ENCODE measurements around the gene CLMN. TPM values are rescaled to one million over a fixed set of nuclear protein-coding genes. Genes with fewer than 3 reads are reported as not detected.

Gene CLMN
- total and polyA plus RNA-seq, 5 donors from 2014 or later: 0.17 to 0.90 TPM; not detected in 3

DNA sequence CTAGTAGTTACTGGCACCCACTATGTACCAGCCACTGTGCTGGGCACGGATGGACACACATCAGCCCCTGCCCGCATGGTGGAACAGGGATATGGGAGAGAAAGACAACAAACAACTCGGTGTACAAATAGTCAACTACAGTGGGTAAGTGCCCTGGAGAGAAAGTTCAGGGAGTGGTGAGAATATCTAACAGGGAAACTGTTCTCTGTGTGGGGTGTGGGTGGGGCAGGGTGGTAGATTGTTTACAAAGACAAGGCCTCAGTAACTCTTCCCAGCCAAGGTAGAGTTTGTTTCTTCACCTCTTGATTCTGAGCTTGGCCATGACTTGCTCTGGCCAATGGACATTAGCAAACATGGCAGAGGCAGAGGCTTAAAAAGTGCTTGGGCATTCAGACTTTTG lies 12.9 kb upstream of the CLMN start:
- DNase-seq (no peak), ATAC-seq (ENCODE audit: low read depth in 2 of 2) (no peak)
- no peak overlapping the region for H3K27ac ChIP-seq (ENCODE audit: insufficient read depth, low read length, poor library complexity, severe bottlenecking)
- H3K4me1 ChIP-seq (ENCODE audit: control insufficient read depth, insufficient read depth, low read length, poor library complexity, severe bottlenecking): no peaks in the 10 kb centered on the region
- no peaks in the 10 kb centered on the region for H3K27me3 ChIP-seq (ENCODE audit: control insufficient read depth, insufficient read depth, low read length)
- no peaks in the 10 kb centered on the region for H3K9me3 ChIP-seq (ENCODE audit: control insufficient read depth in 2 of 2, low read length in 2 of 2)
- H3K36me3 ChIP-seq (ENCODE audit: control insufficient read depth, insufficient read depth, low read length): no peaks in the 10 kb centered on the region
- no peak overlapping the region for H3K27ac Mint-ChIP-seq
- no peak overlapping the region for H3K4me3 ChIP-seq (ENCODE audit: low read depth, low read length)
- H3K4me1 Mint-ChIP-seq: no peaks in the 10 kb centered on the region
- no peaks in the 10 kb centered on the region for H3K36me3 Mint-ChIP-seq
- no peak overlapping the region for H3K4me3 Mint-ChIP-seq
- H3K9me3 Mint-ChIP-seq: peaks cover 0 to 7% (median 0%) of the 10 kb centered on the region in 7 donors
- peaks cover 24% of the 10 kb centered on the region for H3K27me3 Mint-ChIP-seq

- H3K4me1 ChIP-seq (ENCODE audit: control insufficient read depth, insufficient read depth, low read length, poor library complexity, severe bottlenecking): no peaks in the 10 kb centered on the region
- H3K4me3 ChIP-seq (ENCODE audit: low read depth, low read length): no peak overlapping the region
- ATAC-seq (ENCODE audit: low read depth in 2 of 2) (no peak), DNase-seq (no peak)
- H3K36me3 ChIP-seq (ENCODE audit: control insufficient read depth, insufficient read depth, low read length): no peaks in the 10 kb centered on the region
- H3K4me3 Mint-ChIP-seq: no peak overlapping the region
- peaks cover 0 to 8% (median 0%) of the 10 kb centered on the region in 7 donors for H3K9me3 Mint-ChIP-seq
- no peaks in the 10 kb centered on the region for H3K4me1 Mint-ChIP-seq
- H3K36me3 Mint-ChIP-seq: no peaks in the 10 kb centered on the region
- H3K27me3 ChIP-seq (ENCODE audit: control insufficient read depth, insufficient read depth, low read length): no peaks in the 10 kb centered on the region
- no peak overlapping the region for H3K27ac ChIP-seq (ENCODE audit: insufficient read depth, low read length, poor library complexity, severe bottlenecking)
- H3K27me3 Mint-ChIP-seq: peaks cover 24% of the 10 kb centered on the region
- H3K27ac Mint-ChIP-seq: no peak overlapping the region
- no peaks in the 10 kb centered on the region for H3K9me3 ChIP-seq (ENCODE audit: control insufficient read depth in 2 of 2, low read length in 2 of 2)
Observed at GRCh38 chr14:95331708-95332408, 12.2 kb upstream of the CLMN start.

DNA sequence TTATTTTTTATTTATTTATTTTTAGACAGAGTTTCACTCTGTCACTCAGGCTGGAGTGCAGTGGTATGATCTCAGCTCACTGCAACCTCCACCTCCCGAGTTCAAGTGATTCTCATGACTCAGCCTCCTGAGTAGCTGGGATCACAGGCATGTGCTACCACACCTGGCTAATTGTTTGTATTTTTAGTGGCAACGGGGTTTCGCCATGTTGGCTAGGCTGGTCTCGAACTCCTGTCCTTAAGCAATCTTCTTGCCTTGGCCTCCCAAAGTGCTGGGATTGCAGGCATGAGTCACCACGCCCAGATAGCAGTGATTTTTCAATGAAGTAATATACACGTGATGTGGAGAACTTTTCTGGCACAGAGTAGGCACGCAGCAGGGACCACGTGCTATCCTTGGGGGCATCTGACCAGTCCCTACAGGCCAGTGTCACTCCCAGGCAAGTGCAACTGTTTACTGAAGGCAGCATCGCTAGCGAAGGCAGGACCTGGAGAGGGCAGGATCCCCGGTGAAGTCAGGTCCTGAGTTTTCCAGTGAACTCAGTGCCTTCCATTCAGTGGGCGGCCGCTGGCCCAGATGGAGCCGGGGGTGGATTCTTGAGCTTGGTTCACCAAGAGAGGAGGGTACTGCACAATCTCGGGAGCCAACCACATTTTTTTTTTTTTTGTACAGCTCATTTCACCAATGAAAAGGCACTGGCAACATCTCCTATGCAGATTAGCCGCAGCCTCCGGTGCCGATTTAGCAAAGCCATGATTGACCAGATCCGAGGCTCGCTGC lies 11.1 kb upstream of the CLMN start:
- Histone ChIP-seq H3K27ac (ENCODE audit: insufficient read depth, low read length, poor library complexity, severe bottlenecking) (no peak overlapping the region), H3K36me3 (ENCODE audit: control insufficient read depth, insufficient read depth, low read length) (no peaks in the 10 kb centered on the region), H3K4me1 (ENCODE audit: control insufficient read depth, insufficient read depth, low read length, poor library complexity, severe bottlenecking) (no peaks in the 10 kb centered on the region), H3K27me3 (ENCODE audit: control insufficient read depth, insufficient read depth, low read length) (no peaks in the 10 kb centered on the region), H3K4me3 (ENCODE audit: low read depth, low read length) (no peak overlapping the region), H3K9me3 (ENCODE audit: control insufficient read depth in 2 of 2, low read length in 2 of 2) (no peaks in the 10 kb centered on the region)
- DNase-seq (no peak), ATAC-seq (ENCODE audit: low read depth in 2 of 2) (no peak)
- H3K9me3 Mint-ChIP-seq: peaks cover 0 to 5% (median 0%) of the 10 kb centered on the region in 7 donors
- no peak overlapping the region for H3K4me3 Mint-ChIP-seq
- peaks cover 24% of the 10 kb centered on the region for H3K27me3 Mint-ChIP-seq
- no peak overlapping the region for H3K27ac Mint-ChIP-seq
- H3K36me3 Mint-ChIP-seq: no peaks in the 10 kb centered on the region
- no peaks in the 10 kb centered on the region for H3K4me1 Mint-ChIP-seq

DNA sequence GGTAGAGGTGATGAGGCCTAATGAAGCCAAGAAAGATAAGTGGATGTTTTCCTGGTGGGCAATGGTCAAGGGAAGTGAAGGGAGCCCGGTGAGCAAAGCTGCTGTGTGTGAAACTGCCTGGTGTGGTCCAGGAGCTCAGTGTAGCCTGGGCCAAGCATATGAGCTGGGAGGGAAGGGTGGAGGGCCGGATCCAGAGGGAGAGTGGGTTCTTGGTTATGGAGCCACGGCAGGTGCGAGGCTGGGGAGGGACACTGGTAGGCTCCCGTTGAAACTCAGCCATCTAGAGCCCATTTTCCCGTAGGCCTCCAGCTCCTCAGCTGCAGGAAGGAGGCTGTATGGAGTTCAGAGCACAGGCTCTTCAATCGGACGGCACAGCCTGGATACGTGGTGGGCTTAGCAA lies 10.2 kb upstream of the CLMN start:
- Mint-ChIP-seq H3K4me3 (no peak overlapping the region), H3K27me3 (peaks cover 31% of the 10 kb centered on the region), H3K4me1 (no peaks in the 10 kb centered on the region), H3K9me3 (peaks cover 0 to 5% (median 0%) of the 10 kb centered on the region in 7 donors), H3K36me3 (no peaks in the 10 kb centered on the region), H3K27ac (no peak overlapping the region)
- H3K36me3 ChIP-seq (ENCODE audit: control insufficient read depth, insufficient read depth, low read length): no peaks in the 10 kb centered on the region
- no peaks in the 10 kb centered on the region for H3K4me1 ChIP-seq (ENCODE audit: control insufficient read depth, insufficient read depth, low read length, poor library complexity, severe bottlenecking)
- ATAC-seq (ENCODE audit: low read depth in 2 of 2) (no peak), DNase-seq (no peak)
- no peak overlapping the region for H3K4me3 ChIP-seq (ENCODE audit: low read depth, low read length)
- no peaks in the 10 kb centered on the region for H3K27me3 ChIP-seq (ENCODE audit: control insufficient read depth, insufficient read depth, low read length)
- H3K9me3 ChIP-seq (ENCODE audit: control insufficient read depth in 2 of 2, low read length in 2 of 2): no peaks in the 10 kb centered on the region
- no peak overlapping the region for H3K27ac ChIP-seq (ENCODE audit: insufficient read depth, low read length, poor library complexity, severe bottlenecking)

DNA sequence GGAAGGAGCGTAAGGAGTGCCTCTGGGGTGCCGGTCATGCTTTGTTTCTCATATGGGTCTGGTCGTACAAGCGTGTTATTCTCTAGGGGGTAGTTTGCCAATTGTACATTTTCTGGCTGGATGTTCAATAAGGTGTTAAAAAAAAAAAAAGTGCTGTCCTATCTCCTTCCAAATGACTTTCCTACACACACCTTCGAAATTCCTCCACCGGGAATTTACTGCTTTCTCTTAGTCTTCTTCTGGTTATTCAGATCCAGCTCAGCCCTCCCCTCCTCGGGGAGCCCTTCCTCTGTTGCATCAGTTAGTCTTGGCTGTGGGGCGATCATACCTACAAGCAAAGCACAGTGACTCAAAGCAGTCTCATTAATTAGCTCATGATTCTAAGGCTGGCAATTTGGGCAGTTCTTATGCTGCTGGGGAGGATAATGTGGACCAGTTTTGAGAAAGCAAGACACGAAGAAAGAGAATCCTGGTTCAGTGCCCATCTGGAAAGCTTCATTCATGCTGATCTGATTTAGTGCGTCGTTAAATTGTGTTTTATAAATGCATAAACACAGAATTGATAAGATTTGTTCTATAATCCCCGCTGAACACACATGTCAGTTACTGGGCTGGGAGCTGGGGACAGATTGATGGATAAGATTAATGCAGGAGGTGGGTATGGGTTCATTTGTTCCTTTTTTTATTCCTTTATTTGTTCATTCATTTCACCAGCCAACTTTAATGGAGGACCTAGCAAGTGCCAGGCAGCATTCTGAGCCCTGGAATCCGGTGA lies 9.2 kb upstream of the CLMN start:
- H3K27ac Mint-ChIP-seq: no peak overlapping the region

DNA sequence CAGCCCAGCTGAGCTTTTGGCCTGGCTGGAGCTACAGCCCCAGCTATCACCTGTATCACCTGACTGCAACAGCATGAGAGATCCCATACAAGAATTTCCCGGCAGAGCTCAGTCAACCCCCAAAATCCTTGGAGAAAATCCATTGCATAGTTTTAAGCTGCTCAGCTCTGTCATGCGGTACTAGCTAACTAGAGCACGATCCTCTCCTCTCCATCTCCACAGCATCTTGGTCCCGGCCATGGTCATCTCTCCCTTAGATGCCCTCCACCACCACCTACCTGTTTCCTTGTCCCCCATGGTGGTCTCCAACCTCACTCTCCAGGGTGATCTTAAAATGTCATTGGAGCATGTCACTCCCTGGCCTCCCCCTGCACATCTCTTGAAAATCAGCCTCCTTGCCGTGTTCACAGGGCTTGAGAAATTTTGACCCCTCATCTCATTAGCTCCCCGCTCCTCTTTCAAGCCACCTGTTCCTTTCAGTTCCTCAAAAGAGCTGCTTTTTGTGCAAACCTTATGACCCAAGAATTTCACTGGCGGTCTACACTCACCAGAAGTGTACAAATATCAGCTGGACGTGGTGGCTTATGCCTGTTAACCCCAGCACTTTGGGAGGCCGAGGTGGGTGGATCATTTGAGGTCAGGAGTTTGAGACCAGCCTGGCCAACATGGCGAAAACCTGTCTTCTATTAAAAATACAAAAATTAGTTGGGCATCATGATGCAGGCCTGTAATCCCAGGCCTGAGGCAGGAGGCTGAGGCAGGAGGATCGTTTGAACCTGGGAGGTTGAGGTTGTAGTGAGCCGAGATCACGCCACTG lies 8.1 kb upstream of the CLMN start:
- Histone ChIP-seq H3K4me3 (ENCODE audit: low read depth, low read length) (no peak overlapping the region), H3K9me3 (ENCODE audit: control insufficient read depth in 2 of 2, low read length in 2 of 2) (no peaks in the 10 kb centered on the region), H3K4me1 (ENCODE audit: control insufficient read depth, insufficient read depth, low read length, poor library complexity, severe bottlenecking) (no peaks in the 10 kb centered on the region), H3K27me3 (ENCODE audit: control insufficient read depth, insufficient read depth, low read length) (peaks cover 3% of the 10 kb centered on the region), H3K36me3 (ENCODE audit: control insufficient read depth, insufficient read depth, low read length) (no peaks in the 10 kb centered on the region), H3K27ac (ENCODE audit: insufficient read depth, low read length, poor library complexity, severe bottlenecking) (no peak overlapping the region)
- no peaks in the 10 kb centered on the region for H3K4me1 Mint-ChIP-seq
- no peak for ATAC-seq (ENCODE audit: low read depth in 2 of 2)
- peaks cover 42% of the 10 kb centered on the region for H3K27me3 Mint-ChIP-seq
- peaks cover 0 to 5% (median 0%) of the 10 kb centered on the region in 7 donors for H3K9me3 Mint-ChIP-seq
- H3K36me3 Mint-ChIP-seq: no peaks in the 10 kb centered on the region
- no peak overlapping the region for H3K4me3 Mint-ChIP-seq
- H3K27ac Mint-ChIP-seq: no peak overlapping the region
- DNase-seq: no peak

More for the DNA sequence above, 9.2 kb upstream of the CLMN start:
- Mint-ChIP-seq H3K9me3 (peaks cover 0 to 5% (median 0%) of the 10 kb centered on the region in 7 donors), H3K36me3 (no peaks in the 10 kb centered on the region), H3K27me3 (peaks cover 36% of the 10 kb centered on the region), H3K4me1 (no peaks in the 10 kb centered on the region), H3K4me3 (no peak overlapping the region)
- ATAC-seq (ENCODE audit: low read depth in 2 of 2): no peak
- Histone ChIP-seq H3K36me3 (ENCODE audit: control insufficient read depth, insufficient read depth, low read length) (no peaks in the 10 kb centered on the region), H3K4me1 (ENCODE audit: control insufficient read depth, insufficient read depth, low read length, poor library complexity, severe bottlenecking) (no peaks in the 10 kb centered on the region), H3K9me3 (ENCODE audit: control insufficient read depth in 2 of 2, low read length in 2 of 2) (no peaks in the 10 kb centered on the region), H3K27me3 (ENCODE audit: control insufficient read depth, insufficient read depth, low read length) (no peaks in the 10 kb centered on the region), H3K4me3 (ENCODE audit: low read depth, low read length) (no peak overlapping the region), H3K27ac (ENCODE audit: insufficient read depth, low read length, poor library complexity, severe bottlenecking) (no peak overlapping the region)
- DNase-seq: no peak

DNA sequence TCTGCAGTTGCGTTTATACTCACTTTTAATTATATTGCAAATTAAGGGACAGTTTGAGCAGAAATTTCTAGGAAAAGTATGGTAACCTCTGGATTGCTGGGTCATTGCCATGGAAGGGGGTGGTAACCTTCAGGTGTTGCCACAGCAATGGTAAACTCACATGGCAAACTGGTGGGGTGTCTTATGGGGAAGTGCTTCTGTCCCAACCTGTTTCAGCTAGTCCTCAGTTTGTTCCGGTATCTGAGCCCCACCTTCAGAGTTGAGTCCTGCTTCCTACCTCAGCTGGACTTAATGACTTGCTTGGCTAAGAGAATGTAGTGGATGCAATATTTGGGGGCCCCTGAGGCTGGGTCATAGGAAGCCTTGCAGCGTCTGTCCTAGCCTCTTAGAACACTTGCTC lies 7.3 kb upstream of the CLMN start:
- no peaks in the 10 kb centered on the region for H3K9me3 ChIP-seq (ENCODE audit: control insufficient read depth in 2 of 2, low read length in 2 of 2)
- Mint-ChIP-seq H3K9me3 (peaks cover 0 to 5% (median 0%) of the 10 kb centered on the region in 7 donors), H3K4me1 (no peaks in the 10 kb centered on the region), H3K4me3 (no peak overlapping the region), H3K27ac (no peak overlapping the region), H3K27me3 (peaks cover 50% of the 10 kb centered on the region), H3K36me3 (no peaks in the 10 kb centered on the region)
- DNase-seq (no peak), ATAC-seq (ENCODE audit: low read depth in 2 of 2) (no peak)
- no peak overlapping the region for H3K4me3 ChIP-seq (ENCODE audit: low read depth, low read length)
- H3K27me3 ChIP-seq (ENCODE audit: control insufficient read depth, insufficient read depth, low read length): peaks cover 8% of the 10 kb centered on the region
- no peak overlapping the region for H3K27ac ChIP-seq (ENCODE audit: insufficient read depth, low read length, poor library complexity, severe bottlenecking)
- no peaks in the 10 kb centered on the region for H3K4me1 ChIP-seq (ENCODE audit: control insufficient read depth, insufficient read depth, low read length, poor library complexity, severe bottlenecking)
- H3K36me3 ChIP-seq (ENCODE audit: control insufficient read depth, insufficient read depth, low read length): no peaks in the 10 kb centered on the region

All from CD4-positive, CD25-positive, alpha-beta regulatory T cell (primary cell).